GM10266 (cell line): ENCODE measurements around the gene MRAP2.

Experiments used
- DNase-seq: peaks from one replicate; pipeline ENCODE4 v3.0.0; 2012; ENCODE audit errors: extremely low spot score
- CTCF ChIP-seq: IDR thresholded peaks from 2 replicates; pipeline ENCODE4 v1.5.1; 2012; ENCODE audit warnings: mild to moderate bottlenecking, low read depth; ENCODE audit not compliant: control insufficient read depth, insufficient read depth; ENCODE audit errors: missing control alignments

The MRAP2 gene

GRCh38 chr6:84003131-84003530 is 30.4 kb upstream of the MRAP2 start:
- no peak for TF ChIP-seq CTCF
- no peak for DNase-seq

GRCh38 chr6:84003654-84004053 is 29.9 kb upstream of the MRAP2 start:
- DNase-seq: no peak
- no peak for TF ChIP-seq CTCF

GRCh38 chr6:84007871-84008270 is 25.7 kb upstream of the MRAP2 start:
- TF ChIP-seq CTCF: no peak
- no peak for DNase-seq

- no peak for TF ChIP-seq CTCF
Measured at GRCh38 chr6:84013354-84013753, 20.2 kb upstream of the MRAP2 start.

GRCh38 chr6:84013931-84014330 is 19.6 kb upstream of the MRAP2 start:
- TF ChIP-seq CTCF: no peak
- no peak for DNase-seq

More at GRCh38 chr6:84013354-84013753, 20.2 kb upstream of the MRAP2 start:
- DNase-seq: no peak

- DNase-seq: no peak
- no peak for TF ChIP-seq CTCF
Measured at GRCh38 chr6:84016029-84016428, 17.5 kb upstream of the MRAP2 start.

GRCh38 chr6:84017709-84018452 is 15.7 kb upstream of the MRAP2 start:
- no peak for TF ChIP-seq CTCF
- DNase-seq: no peak
